ENCODE results near the gene ANTXR2. TPM values are rescaled to one million over a fixed set of nuclear protein-coding genes. Genes with fewer than 3 reads are reported as not detected.

The ANTXR2 gene
- total and polyA plus RNA-seq, 9 of the 15 experiments (the other 6 are each of a cell fraction or from before 2014, with no cell fraction given), result 10.1 to 83.8 (median 60.3) TPM

GRCh38 chr4:79852305-79852730 is 220.7 kb downstream of the ANTXR2 start (continued):
- TF ChIP-seq ZNF175 (CRISPR knock-in tag; IDR thresholded peaks at IDR 0.05; ENCODE audit: low read depth), result peak; percentile 96
- peak; percentile 51; the same call in 1 of the 2 replicates for TF ChIP-seq RNF2 (IDR thresholded peaks at IDR 0.05)
- TF ChIP-seq NBN (IDR thresholded peaks at IDR 0.05; ENCODE audit: low read depth), result no peak
- TF ChIP-seq NR2C2 (CRISPR knock-in tag; IDR thresholded peaks at IDR 0.05), result no peak
- peak; percentile 70 for TF ChIP-seq NR2C2 (tag; IDR thresholded peaks at IDR 0.05)
- no peak for TF ChIP-seq SMARCC2 (IDR thresholded peaks at IDR 0.05; ENCODE audit: low read depth)
- TF ChIP-seq AFF1 (IDR thresholded peaks at IDR 0.05; ENCODE audit: low read depth in 1 of 2, partially characterized antibody in 2 of 2), result peak in 1 of 2 experiments; percentile 64
- no peak for TF ChIP-seq TFE3 (CRISPR knock-in tag; IDR thresholded peaks at IDR 0.05)
- TF ChIP-seq ZNF644 (tag; IDR thresholded peaks at IDR 0.05; ENCODE audit: low read depth), result peak; percentile 59; the same call in 1 of the 2 replicates
- no peak for TF ChIP-seq PATZ1 (CRISPR knock-in tag; IDR thresholded peaks at IDR 0.05; ENCODE audit: borderline replicate concordance)
- peak; percentile 93 to 97 for TF ChIP-seq TRIM24 (IDR thresholded peaks at IDR 0.05)
- peak in 1 of 2 experiments; percentile 24; a peak in 1 of 4 replicates for TF ChIP-seq MNT (conservative IDR thresholded peaks at IDR 0.05)
- TF ChIP-seq FOXK2 (conservative IDR thresholded peaks at IDR 0.05 in 1 of 2, IDR thresholded peaks at IDR 0.05 in 1 of 2; ENCODE audit: low read depth in 2 of 2), result peak; percentile 36 to 57; a peak in 2 of 4 replicates
- TF ChIP-seq DMBX1 (CRISPR knock-in tag; IDR thresholded peaks at IDR 0.05; ENCODE audit: borderline replicate concordance), result peak; percentile 86

Data from K562 (cell line).